ENCODE measurements around the gene SIGLEC9.

The SIGLEC9 gene

DNA sequence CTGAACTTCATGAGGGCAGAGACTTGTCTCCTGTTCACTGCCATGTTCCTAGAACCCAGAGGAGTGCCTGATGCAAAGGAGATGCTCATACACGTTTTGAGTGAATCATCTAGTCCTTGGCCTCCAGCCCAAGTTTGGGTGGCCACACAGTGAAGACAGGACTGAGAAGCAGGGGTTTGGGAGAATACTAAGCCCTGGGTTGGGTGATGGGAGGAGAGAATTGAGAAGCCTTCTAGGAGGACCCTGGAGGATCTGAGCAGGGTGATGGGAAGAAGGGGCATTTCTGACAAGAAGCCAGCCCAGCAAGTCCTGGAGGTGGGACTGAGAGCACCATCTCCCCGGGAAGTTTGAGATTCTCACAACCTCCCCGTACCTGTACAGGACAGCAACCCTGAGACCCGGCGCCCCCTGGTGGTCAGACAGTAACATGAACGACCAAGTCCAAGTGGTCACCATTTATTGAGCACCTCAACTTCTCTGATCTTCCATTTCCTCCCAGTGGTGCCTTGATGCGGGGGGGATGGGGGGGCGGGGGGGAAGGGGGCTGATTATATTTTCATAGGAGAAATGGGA is 27.5 kb upstream of the SIGLEC9 start:
- Histone ChIP-seq H3K9ac (ENCODE audit: low read depth, low read length) (no peak overlapping the region), H3K4me3 (ENCODE audit: low read depth, low read length) (no peak overlapping the region), H3K4me1 (ENCODE audit: control insufficient read depth, insufficient read depth, low read length) (peaks cover 7% of the 10 kb centered on the region; the same call in 1 of the 2 replicates), H3K27me3 (ENCODE audit: control insufficient read depth, insufficient read depth, low read length) (no peaks in the 10 kb centered on the region), H3K9me3 (ENCODE audit: control insufficient read depth, insufficient read depth, low read length) (no peaks in the 10 kb centered on the region), H3K27ac (ENCODE audit: low read depth, low read length) (no peak overlapping the region), H3K36me3 (ENCODE audit: control insufficient read depth, insufficient read depth, low read length) (peaks cover 1% of the 10 kb centered on the region)

DNA sequence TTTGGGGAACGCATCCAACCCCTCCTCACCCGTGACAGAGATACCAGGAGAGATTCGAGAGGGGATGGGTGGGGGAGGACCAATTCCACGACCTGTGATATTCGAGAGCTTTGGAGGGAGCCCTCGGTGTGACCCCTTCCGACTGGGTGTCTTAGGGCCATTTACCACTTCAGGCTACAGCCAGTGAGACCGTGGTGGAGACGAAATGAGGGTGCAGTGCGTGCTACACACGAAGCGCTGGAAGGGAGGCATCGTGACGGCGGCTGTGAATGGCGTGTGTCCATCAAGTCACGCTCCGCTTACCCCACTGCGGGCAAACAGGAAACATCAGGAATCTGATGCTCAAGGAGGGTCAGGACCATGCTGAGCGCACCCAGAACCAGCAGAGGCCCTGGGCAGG is 26.9 kb upstream of the SIGLEC9 start:
- Histone ChIP-seq H3K4me3 (ENCODE audit: low read depth, low read length) (no peak overlapping the region), H3K9me3 (ENCODE audit: control insufficient read depth, insufficient read depth, low read length) (no peaks in the 10 kb centered on the region)

DNA sequence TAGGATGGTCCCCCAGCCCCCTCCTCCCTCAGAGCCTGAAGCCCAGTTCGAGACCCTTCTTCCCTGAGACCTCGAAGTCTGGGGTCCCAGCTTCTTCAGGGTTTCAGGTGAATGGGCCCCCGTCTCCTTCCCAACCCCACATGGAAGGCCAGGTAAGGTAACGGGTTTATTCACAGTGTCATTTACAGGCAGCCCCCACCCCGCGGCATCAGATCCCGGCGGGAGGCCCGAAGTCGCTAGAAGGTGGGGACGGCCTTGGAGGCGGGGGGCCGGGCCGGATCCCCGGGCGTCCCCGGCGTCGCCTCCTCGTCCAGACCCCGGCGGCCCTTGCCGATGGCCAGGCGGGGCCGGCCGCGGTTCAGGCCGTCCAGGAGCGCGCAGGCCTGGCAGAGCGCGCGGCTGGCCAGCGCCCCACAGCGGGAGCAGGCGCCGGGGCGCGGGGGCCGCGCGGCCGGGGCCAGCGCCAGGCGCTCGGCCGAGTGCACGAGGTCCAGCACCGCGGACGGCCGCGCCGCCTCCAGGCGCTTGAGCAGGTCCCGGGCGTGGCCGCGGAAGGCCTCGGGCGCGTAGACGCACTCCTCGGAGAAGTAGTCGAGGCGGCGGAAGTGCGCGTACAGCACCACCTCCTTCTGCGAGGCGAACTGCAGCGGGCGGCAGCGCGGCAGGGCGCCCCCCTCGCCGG is 26.2 kb upstream of the SIGLEC9 start:
- Histone ChIP-seq H3K9ac (ENCODE audit: low read depth, low read length) (no peak overlapping the region), H3K4me3 (ENCODE audit: low read depth, low read length) (no peak overlapping the region; the same call in 1 of the 2 replicates), H3K36me3 (ENCODE audit: control insufficient read depth, insufficient read depth, low read length) (peaks cover 11% of the 10 kb centered on the region), H3K4me1 (ENCODE audit: control insufficient read depth, insufficient read depth, low read length) (peaks cover 7% of the 10 kb centered on the region; the same call in 1 of the 2 replicates), H3K27ac (ENCODE audit: low read depth, low read length) (no peak overlapping the region), H3K27me3 (ENCODE audit: control insufficient read depth, insufficient read depth, low read length) (no peaks in the 10 kb centered on the region), H3K9me3 (ENCODE audit: control insufficient read depth, insufficient read depth, low read length) (no peaks in the 10 kb centered on the region)

More for the DNA sequence above, 26.9 kb upstream of the SIGLEC9 start:
- Histone ChIP-seq H3K27ac (ENCODE audit: low read depth, low read length) (no peak overlapping the region), H3K36me3 (ENCODE audit: control insufficient read depth, insufficient read depth, low read length) (peaks cover 7% of the 10 kb centered on the region), H3K9ac (ENCODE audit: low read depth, low read length) (no peak overlapping the region), H3K4me1 (ENCODE audit: control insufficient read depth, insufficient read depth, low read length) (peaks cover 7% of the 10 kb centered on the region; the same call in 1 of the 2 replicates), H3K27me3 (ENCODE audit: control insufficient read depth, insufficient read depth, low read length) (no peaks in the 10 kb centered on the region)

DNA sequence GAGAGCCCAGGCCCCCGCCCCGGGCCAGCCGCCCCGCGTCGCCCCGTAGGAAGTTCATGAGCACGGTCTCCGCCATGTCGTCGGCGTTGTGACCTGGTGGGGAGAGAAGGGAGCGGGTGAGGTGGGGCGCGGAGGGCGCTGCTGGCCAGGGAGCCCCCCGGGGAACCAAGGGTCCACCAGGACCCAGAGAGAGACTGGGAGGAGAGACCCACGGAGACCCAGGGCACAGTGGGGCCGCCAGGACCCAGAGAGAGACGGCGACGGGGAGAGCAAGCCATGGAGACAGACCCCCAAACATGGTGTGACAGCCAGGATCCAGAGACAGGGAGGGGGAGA is 25.7 kb upstream of the SIGLEC9 start:
- Histone ChIP-seq H3K9me3 (ENCODE audit: control insufficient read depth, insufficient read depth, low read length) (no peaks in the 10 kb centered on the region), H3K4me1 (ENCODE audit: control insufficient read depth, insufficient read depth, low read length) (peaks cover 6% of the 10 kb centered on the region; the same call in 1 of the 2 replicates), H3K9ac (ENCODE audit: low read depth, low read length) (no peak overlapping the region), H3K27ac (ENCODE audit: low read depth, low read length) (no peak overlapping the region), H3K4me3 (ENCODE audit: low read depth, low read length) (no peak overlapping the region; the same call in 1 of the 2 replicates), H3K36me3 (ENCODE audit: control insufficient read depth, insufficient read depth, low read length) (peaks cover 14% of the 10 kb centered on the region), H3K27me3 (ENCODE audit: control insufficient read depth, insufficient read depth, low read length) (no peaks in the 10 kb centered on the region)

DNA sequence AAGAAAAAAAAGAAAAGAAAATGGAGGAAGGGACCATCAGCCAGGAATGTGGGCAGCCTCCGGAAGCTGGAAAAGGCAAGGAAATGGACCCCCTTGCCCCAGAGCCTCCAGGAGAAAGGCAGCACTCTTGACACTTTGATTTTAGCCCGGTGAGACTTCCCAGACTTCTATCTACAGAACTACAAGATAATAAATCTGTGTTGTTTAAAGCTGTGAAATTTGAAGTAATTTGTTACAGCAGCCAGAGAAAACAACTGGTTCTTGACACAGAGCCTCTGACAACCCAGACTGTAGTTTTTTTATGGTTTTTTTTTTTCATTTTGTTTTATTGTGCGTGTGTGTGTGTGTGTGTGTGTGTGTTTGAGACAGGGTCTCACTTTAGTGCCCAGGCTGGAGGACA is 24.1 kb upstream of the SIGLEC9 start:
- Histone ChIP-seq H3K9ac (ENCODE audit: low read depth, low read length) (no peak overlapping the region), H3K9me3 (ENCODE audit: control insufficient read depth, insufficient read depth, low read length) (no peaks in the 10 kb centered on the region), H3K4me3 (ENCODE audit: low read depth, low read length) (no peak overlapping the region), H3K36me3 (ENCODE audit: control insufficient read depth, insufficient read depth, low read length) (peaks cover 14% of the 10 kb centered on the region), H3K27me3 (ENCODE audit: control insufficient read depth, insufficient read depth, low read length) (no peaks in the 10 kb centered on the region), H3K27ac (ENCODE audit: low read depth, low read length) (no peak overlapping the region), H3K4me1 (ENCODE audit: control insufficient read depth, insufficient read depth, low read length) (no peaks in the 10 kb centered on the region)

DNA sequence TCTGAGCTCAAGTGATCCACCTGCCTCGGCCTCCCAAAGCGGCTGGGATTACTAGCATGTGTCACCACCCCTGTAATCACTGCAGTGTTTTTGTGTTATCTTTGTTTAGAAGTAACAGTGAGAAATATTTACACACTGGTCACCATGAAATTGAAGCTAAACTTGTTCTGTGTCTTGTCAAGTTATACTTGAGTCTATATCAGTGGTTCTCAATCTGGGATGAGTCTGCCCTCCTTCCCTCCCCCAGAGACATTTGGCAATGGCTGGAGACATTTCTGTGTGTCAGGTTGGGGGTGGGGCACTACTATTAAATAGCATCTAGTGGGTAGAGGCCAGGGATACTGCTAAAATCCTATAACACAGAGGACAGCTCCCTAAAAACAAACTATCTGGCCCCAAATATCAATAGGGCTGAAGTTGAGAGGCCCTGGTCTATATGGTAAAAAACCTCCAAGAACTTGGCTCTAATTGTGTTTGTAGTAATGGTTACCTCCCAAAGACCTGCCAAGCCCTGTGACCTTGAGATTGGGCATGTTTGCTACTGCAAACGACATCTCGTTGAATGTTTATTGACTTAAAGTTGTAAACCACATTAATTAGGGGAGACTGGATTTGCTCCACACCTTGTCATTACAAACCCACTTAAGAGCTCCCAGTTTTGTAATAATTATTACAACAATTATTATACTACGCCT is 23.4 kb upstream of the SIGLEC9 start:
- Histone ChIP-seq H3K4me3 (ENCODE audit: low read depth, low read length) (no peak overlapping the region), H3K27ac (ENCODE audit: low read depth, low read length) (no peak overlapping the region), H3K9me3 (ENCODE audit: control insufficient read depth, insufficient read depth, low read length) (no peaks in the 10 kb centered on the region), H3K4me1 (ENCODE audit: control insufficient read depth, insufficient read depth, low read length) (no peaks in the 10 kb centered on the region), H3K9ac (ENCODE audit: low read depth, low read length) (no peak overlapping the region), H3K27me3 (ENCODE audit: control insufficient read depth, insufficient read depth, low read length) (no peaks in the 10 kb centered on the region), H3K36me3 (ENCODE audit: control insufficient read depth, insufficient read depth, low read length) (peaks cover 14% of the 10 kb centered on the region)

DNA sequence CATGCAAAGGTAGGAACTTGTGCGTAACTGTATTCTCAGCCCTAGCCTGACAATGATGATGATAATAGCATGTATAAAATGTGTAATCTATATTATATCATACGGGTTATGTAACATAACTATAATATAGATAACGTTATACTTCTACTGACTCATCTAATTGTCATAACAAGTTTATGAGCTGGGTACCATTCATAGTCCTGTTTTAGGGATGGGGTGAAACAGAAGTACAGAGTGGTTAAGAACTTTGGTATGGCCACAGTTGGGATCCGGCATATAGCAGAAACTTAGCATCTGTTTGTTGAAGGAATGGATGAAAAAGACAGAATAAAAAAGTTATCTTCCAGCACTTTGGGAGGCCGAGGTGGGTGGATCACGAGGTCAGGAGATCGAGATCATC is 21.7 kb upstream of the SIGLEC9 start:
- Histone ChIP-seq H3K27me3 (ENCODE audit: control insufficient read depth, insufficient read depth, low read length) (no peaks in the 10 kb centered on the region), H3K4me3 (ENCODE audit: low read depth, low read length) (no peak overlapping the region), H3K27ac (ENCODE audit: low read depth, low read length) (no peak overlapping the region), H3K4me1 (ENCODE audit: control insufficient read depth, insufficient read depth, low read length) (0 out of 2 replicates have a peak, but pooled peaks cover 5% of the 10 kb centered on the region), H3K9ac (ENCODE audit: low read depth, low read length) (no peak overlapping the region), H3K9me3 (ENCODE audit: control insufficient read depth, insufficient read depth, low read length) (no peaks in the 10 kb centered on the region), H3K36me3 (ENCODE audit: control insufficient read depth, insufficient read depth, low read length) (peaks cover 14% of the 10 kb centered on the region)

DNA sequence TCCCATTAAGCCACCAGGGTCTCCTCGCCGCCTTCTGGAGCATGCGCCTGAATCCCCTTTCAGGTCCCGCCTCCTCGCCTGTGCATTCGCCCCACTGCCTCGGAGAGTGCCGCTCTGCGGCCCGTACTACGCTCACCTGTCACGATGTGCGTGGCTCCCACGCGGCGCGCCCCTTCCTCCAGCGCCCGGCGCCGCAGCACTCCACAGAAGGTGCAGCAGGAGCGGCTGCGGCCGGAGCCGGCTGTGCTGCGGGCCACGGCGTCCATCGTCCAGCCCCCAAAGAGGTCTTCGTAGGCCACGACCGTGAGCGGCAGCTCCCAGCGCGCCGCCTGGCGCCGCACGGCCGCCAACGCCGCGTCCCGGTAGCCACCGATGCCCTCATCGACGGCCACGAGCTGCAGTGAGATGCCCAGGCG is 20.8 kb upstream of the SIGLEC9 start:
- Histone ChIP-seq H3K9ac (ENCODE audit: low read depth, low read length) (no peak overlapping the region), H3K4me3 (ENCODE audit: low read depth, low read length) (no peak overlapping the region), H3K27ac (ENCODE audit: low read depth, low read length) (no peak overlapping the region), H3K27me3 (ENCODE audit: control insufficient read depth, insufficient read depth, low read length) (no peaks in the 10 kb centered on the region), H3K36me3 (ENCODE audit: control insufficient read depth, insufficient read depth, low read length) (peaks cover 14% of the 10 kb centered on the region), H3K4me1 (ENCODE audit: control insufficient read depth, insufficient read depth, low read length) (0 out of 2 replicates have a peak, but pooled peaks cover 5% of the 10 kb centered on the region), H3K9me3 (ENCODE audit: control insufficient read depth, insufficient read depth, low read length) (no peaks in the 10 kb centered on the region)

DNA sequence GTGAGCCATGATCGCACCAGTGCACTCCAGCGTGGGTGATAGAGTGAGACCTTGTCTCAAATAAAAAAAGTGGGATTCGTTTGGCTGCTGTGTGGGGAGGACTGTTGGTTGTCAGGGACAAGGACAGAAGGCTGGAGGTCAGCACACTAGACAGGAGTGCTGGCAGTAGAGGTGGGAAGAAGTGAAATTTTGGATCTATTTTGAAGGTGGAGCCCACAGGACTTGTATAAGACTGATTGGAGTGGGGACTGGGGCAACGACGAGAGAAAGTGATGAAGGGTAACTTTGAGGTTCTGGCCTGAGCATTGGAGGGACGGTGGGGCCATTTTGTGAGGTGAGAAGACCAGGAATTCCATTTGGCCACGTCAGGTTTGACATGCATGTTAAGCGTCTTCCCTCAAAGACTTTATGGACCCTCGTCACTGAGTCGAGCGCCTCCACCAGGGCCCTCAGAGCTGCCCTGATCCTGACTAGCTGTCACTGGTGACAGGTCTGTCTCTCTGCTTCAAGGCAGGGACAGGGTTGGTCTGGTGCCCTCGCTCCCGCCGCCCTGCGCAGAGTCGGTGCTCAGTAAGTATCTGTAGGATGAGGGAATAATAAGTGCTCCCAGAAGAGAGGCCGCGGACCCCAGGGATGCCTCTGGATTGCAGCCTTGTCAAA is 17.2 kb upstream of the SIGLEC9 start:
- Histone ChIP-seq H3K4me1 (ENCODE audit: control insufficient read depth, insufficient read depth, low read length) (0 out of 2 replicates have a peak, but pooled peaks cover 5% of the 10 kb centered on the region), H3K36me3 (ENCODE audit: control insufficient read depth, insufficient read depth, low read length) (peaks cover 10% of the 10 kb centered on the region), H3K27ac (ENCODE audit: low read depth, low read length) (peak overlapping the region; percentile 47), H3K9me3 (ENCODE audit: control insufficient read depth, insufficient read depth, low read length) (no peaks in the 10 kb centered on the region), H3K27me3 (ENCODE audit: control insufficient read depth, insufficient read depth, low read length) (0 out of 2 replicates have a peak, but pooled peaks cover 2% of the 10 kb centered on the region), H3K4me3 (ENCODE audit: low read depth, low read length) (peak overlapping the region; percentile 99), H3K9ac (ENCODE audit: low read depth, low read length) (peak overlapping the region; percentile 70; the same call in 1 of the 2 replicates)

DNA sequence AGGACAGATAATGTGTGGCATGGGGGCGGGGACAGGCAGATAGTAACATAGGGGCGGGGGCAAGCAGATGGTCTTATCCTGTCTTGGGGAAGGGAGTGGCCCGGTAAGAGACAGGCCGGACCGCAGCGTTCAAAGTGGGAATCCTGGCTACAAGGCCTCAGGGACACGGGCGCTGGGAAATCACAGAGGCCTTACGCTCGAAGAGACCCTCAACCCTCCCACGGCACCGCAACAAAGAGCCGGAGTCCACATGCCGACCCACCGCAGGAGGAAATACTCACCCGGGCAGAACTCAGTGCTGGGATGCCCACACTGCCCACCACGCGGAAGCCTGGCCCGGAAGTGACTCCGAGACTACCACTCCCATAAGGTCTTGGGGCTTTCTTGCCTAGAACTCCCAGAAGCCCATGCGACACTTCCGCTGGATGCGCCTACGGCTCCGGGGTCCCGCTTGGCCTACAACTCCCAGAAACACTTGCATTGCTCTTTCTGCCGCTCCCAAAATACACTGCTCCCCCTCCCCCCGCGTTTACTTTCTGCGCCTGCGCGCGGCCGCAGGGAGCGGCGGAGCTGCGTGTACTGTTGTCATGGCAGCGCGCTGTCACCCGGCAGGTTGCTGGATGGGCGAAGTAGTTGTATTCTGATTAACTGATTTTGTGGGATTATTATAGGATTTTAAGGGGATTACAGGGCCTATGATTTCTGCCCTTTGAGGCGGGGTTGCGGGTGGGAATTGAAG is 16.5 kb upstream of the SIGLEC9 start, which contains the start of gene CTU1:
Gene CTU1, minus strand, starts transcription at position 344 of the 739 bp plus-strand sequence. CDS start 3,840 bp downstream, outside the sequence.
- Histone ChIP-seq H3K9me3 (ENCODE audit: control insufficient read depth, insufficient read depth, low read length) (no peaks in the 10 kb centered on the region), H3K9ac (ENCODE audit: low read depth, low read length) (peak within 1 kb of the TSS; percentile 70), H3K4me3 (ENCODE audit: low read depth, low read length) (peak within 1 kb of the TSS; percentile 99), H3K27me3 (ENCODE audit: control insufficient read depth, insufficient read depth, low read length) (peaks cover 3% of the 10 kb centered on the region; the same call in 1 of the 2 replicates), H3K27ac (ENCODE audit: low read depth, low read length) (peak within 1 kb of the TSS; percentile 47), H3K4me1 (ENCODE audit: control insufficient read depth, insufficient read depth, low read length) (0 out of 2 replicates have a peak, but pooled peaks cover 5% of the 10 kb centered on the region), H3K36me3 (ENCODE audit: control insufficient read depth, insufficient read depth, low read length) (0 out of 2 replicates have a peak, but pooled peaks cover 4% of the 10 kb centered on the region)
